VCaP (cell line): Measurements from ENCODE around the gene ZFPM1.

Experiments
- H3K27ac ChIP-seq: fragments of 450-650 bp; 2 replicates; pipeline ENCODE4 v1.5.1; 2017
- CTCF ChIP-seq: fragments of 450-650 bp; conservative IDR thresholded peaks from 2 replicates; pipeline ENCODE4 v1.5.1; 2017; ENCODE audit warnings: mild to moderate bottlenecking, moderate library complexity

ZFPM1 gene

GRCh38 chr16:88419790-88420189 is 33.3 kb upstream of the ZFPM1 start:
- TF ChIP-seq CTCF = no peak
- no peak overlapping the region for H3K27ac ChIP-seq

GRCh38 chr16:88420496-88420895 is 32.6 kb upstream of the ZFPM1 start:
- TF ChIP-seq CTCF = no peak
- H3K27ac ChIP-seq = no peak overlapping the region

- no peak for TF ChIP-seq CTCF
- H3K27ac ChIP-seq = no peak overlapping the region
Measured at GRCh38 chr16:88421301-88421700, 31.8 kb upstream of the ZFPM1 start.

- TF ChIP-seq CTCF = no peak
- H3K27ac ChIP-seq = no peak overlapping the region
Measured at GRCh38 chr16:88421871-88422433, 31.1 kb upstream of the ZFPM1 start.

GRCh38 chr16:88422733-88423447 is 30.2 kb upstream of the ZFPM1 start:
- TF ChIP-seq CTCF = no peak
- H3K27ac ChIP-seq = no peak overlapping the region

GRCh38 chr16:88423448-88423850 is 29.6 kb upstream of the ZFPM1 start:
- TF ChIP-seq CTCF = no peak

GRCh38 chr16:88424587-88425235 is 28.4 kb upstream of the ZFPM1 start:
- no peak for TF ChIP-seq CTCF
- no peak overlapping the region for H3K27ac ChIP-seq

More at GRCh38 chr16:88423448-88423850, 29.6 kb upstream of the ZFPM1 start:
- H3K27ac ChIP-seq = no peak overlapping the region
